Stimulated activated CD4-positive, alpha-beta T cell treated with anti-CD3 and anti-CD28 coated beads, Interleukin-15, amount 100 ng/mL, for 1 hour (primary cell): ENCODE measurements around the gene SLC10A7.
"Not testable (repeated sequence)": the region's sequence is repeated elsewhere in the genome, so short reads cannot be mapped to it uniquely, and the experiment has no call there.

ENCODE experiments used
- DNase-seq, 2 donors: peaks; one replicate each; pipeline ENCODE4 v3.0.0-alpha.2; 2020; ENCODE audit warnings: low read depth in 1 of 2, low spot score in 1 of 2

SLC10A7 gene

DNA sequence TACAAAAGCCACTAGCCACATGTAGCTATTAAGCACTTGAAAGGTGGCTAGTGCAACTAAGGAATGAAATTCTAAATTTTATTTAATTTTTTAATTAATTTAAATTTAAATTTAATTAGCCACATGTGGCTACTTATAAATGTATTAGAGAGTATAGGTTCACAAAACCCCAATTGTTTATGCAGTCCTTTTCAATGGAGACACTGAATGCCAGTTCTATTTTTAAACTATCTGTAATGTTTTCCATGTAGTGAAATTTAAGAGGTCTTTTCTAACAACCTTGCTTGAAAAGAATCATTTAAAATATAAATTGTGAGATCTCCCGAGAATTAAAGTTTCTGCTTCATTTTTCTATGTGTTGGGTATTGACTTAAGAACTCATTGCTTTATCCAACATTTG is 154.4 kb downstream of the SLC10A7 start:
- no peak for DNase-seq

DNA sequence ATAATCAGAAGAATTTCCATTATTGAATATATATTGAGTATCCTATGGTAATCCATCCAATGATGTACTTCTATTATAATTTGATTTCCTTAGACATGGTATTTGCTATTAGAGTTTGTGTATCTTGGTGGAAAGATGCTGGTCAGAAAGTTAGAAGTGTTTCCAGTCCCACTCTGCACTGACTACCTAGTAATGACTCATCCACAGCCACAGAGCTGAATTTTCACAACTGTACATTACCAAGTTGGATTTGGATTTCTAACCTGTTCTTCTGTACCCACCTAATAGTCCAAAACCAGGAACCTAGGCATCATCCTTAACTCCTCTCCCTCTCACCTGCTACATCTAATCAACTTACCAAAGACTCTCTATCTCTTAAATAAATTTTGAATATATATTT is 162.0 kb downstream of the SLC10A7 start:
- no peak for DNase-seq

DNA sequence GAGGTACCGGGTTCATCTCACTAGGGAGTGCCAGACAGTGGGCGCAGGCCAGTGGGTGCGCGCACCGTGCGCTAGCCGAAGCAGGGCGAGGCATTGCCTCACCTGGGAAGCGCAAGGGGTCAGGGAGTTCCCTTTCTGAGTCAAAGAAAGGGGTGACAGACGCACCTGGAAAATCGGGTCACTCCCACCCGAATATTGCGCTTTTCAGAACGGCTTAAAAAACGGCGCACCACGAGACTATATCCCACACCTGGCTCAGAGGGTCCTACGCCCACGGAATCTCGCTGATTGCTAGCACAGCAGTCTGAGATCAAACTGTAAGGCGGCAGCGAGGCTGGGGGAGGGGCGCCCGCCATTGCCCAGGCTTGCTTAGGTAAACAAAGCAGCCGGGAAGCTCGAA is 171.6 kb downstream of the SLC10A7 start:
- DNase-seq = not testable (repeated sequence)

DNA sequence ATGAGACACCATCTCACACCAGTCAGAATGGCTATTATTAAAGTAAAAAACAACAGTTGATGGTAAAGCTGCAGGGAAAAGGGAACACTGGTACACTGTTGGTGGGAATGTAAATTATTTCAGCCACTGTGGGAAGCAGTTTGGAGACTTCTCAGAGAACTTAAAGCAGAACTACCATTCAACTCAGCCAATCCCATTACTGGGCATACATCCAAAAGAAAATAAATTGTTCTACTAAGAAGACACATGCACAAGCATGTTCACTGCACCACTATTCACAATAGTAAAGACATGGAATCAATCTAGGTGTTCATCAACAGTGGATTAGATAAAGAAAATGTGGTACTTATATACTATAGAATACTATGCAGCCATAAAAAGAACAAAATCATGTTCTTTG is 172.4 kb downstream of the SLC10A7 start:
- DNase-seq = no peak

DNA sequence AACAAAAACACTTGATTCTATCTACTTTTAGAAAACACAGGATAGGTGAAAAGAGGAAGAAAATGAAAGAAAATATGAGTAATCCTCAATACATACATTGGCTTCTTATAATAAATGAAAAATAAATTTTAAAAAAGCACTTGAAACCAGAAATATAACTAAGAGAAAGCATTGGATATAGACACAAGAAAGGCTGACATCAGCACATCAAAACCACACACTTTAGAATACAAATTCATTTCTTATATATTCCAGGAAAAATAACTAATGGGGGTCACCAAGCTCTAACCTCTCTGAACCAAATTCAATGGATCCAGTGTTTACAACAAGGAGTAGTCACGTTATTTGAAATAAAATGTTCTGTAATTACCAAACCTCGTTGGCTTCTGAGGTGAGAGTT is 173.9 kb downstream of the SLC10A7 start:
- DNase-seq = no peak

DNA sequence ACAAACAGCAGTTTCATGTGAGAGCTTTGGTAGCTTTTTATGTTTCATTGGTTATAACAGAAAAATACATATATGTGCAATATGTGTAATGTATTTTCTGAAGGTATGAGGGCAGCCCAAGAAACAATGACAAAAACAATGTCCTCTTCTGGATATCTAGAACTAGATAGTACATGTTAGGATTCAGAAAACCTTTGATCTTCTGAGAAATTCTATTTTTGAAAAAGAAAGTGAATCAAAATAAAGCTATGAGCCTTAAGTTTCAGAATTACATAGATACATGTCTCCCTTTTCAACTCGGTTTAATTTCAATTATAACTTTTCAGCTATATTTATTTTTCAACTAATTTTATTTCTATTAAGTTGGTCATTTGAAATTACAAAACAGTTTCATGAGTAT is 175.5 kb downstream of the SLC10A7 start:
- DNase-seq = no peak

DNA sequence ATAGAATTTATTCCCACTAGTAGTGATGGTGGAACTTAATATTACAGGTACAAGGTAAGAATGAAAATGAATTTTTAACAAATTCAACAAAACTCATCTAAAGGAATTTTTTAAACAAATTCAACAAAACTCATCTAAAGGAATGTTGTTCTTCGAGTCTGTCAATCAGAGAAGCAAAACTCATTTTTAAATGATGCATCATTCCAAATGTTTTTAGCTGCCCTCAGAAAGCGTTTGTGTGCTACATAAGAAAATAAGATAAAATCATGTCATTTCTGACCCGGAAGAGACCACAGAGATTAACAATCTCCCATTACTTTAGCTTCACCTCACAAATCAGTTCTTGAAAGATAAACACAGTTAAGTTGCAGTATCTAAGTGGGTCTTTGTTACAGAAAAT is 178.0 kb downstream of the SLC10A7 start:
- no peak for DNase-seq

DNA sequence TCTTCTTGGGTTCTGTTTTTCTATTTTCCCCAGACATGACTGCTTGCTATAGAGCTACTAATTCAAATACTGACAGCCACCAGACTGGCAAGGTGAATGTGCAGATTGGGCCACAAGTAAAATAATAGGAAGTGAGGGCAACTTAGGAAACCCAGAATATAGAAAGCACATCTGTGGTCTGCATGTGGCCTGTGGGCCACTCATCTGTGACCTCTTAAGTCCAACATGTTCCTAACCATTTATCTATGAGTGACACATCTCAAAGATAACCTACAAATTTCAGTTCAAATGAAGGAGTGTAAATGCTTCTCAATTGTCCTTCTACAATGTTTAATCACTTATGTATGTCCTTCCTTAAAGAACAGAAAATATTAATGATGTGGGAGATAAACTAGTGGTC is 178.5 kb downstream of the SLC10A7 start:
- no peak for DNase-seq

DNA sequence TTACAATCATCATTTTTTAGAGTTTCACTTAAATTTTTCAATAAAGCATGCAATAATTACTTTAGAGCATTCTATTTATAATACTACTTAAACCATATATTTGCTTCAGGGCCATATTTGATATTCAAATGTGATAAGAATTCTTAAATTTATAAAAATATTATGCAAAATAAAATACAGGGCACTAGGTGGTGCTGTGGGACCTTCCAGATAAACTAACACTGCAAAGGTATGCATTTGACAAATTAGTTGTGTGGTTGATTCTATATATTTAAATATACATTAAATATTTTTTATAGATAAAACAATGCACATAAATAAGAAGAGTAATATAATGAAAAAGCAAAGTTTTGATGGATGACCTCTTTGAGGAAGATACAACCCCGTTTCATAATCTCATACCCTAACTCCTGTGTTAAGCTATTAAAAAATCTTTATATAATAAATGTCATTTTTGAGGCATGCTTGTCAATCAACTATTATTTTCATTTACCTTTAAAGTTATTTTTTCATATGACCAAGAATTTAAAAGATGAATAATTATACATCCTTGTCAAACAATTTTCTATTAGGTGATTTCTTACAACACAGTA is 179.0 kb downstream of the SLC10A7 start:
- no peak for DNase-seq

DNA sequence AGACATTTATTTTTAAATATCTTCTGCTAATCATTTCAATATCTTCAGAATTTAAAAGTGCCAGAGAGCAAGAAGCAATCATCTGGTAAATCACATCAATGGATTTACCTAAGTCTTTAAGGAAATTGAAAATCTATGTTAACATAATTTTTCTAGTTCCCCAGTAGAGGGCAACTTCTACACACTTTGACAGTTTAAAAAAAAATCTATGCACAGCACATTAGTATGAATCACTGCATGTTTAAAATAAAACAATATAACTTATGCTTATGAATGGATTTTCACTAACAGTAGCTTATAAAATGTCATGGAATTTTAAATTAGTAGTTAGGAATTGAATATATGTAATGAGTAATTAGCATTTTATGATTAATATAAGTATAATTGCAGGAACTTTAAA is 180.9 kb downstream of the SLC10A7 start:
- DNase-seq = no peak

DNA sequence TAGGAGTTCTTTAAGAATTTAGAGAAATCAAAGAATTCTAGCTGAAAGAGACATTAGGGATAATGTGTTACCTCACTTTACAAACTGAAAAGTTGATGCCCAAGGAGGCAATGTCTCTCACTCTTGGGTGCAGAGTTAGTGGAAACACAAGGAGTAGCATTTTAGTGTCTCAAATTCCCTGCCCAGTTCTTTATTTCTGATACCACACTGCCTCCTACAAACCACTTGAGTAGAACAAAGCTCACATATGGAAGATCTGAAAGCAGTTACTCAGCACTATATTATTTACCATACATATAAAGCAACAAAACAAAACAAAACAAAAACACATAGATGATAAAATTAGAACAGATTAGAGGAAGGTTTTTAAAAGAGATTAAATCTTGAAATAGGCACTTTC is 183.2 kb downstream of the SLC10A7 start:
- DNase-seq = no peak

DNA sequence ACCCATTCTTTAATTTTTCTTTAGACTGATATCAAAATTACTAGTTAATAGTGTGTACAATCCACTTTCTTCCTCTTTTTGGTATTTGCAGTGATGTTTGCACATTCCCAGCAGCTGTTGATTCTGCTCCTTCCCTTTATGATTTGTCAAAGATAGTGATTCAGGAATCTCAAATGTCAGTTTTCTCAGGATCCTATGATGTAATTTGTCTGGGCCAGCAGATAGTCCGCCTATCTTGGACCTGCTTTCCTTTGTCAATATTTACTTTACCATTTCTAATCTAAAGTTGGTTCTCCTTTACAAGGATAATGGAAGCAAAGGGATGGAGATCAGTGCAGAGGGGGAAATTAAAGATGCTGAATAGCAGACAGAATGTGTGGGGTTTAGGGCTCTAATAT is 185.3 kb downstream of the SLC10A7 start:
- no peak for DNase-seq

DNA sequence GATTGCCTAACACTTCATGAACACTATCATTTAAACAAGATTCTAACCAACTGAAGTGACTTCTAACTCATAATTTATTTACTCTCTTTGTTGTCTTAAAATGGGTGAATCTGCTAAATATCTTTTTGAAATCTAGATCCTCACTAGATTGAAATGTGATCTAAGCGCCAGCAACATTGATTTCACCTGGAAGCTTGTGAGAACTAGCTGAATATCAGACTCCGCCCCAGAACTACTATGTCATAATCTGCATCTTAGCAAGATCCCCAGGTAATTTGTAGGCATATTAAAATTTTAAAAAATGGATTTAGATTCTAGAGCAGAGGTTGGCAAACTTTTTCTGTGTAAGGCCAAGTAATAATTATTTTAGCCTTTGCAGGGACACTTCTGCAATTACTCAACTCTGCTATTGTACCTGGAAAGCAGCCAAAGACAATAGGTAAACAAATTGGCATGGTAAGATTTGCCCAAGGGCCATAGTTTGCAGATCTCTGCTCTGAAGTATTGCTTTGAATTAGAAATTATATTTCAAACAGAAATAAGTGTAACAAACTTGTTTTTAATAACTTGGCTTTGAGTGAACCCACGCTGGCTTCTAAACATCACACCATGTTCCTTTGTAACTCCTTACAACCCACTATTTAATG is 185.9 kb downstream of the SLC10A7 start:
- DNase-seq = no peak

DNA sequence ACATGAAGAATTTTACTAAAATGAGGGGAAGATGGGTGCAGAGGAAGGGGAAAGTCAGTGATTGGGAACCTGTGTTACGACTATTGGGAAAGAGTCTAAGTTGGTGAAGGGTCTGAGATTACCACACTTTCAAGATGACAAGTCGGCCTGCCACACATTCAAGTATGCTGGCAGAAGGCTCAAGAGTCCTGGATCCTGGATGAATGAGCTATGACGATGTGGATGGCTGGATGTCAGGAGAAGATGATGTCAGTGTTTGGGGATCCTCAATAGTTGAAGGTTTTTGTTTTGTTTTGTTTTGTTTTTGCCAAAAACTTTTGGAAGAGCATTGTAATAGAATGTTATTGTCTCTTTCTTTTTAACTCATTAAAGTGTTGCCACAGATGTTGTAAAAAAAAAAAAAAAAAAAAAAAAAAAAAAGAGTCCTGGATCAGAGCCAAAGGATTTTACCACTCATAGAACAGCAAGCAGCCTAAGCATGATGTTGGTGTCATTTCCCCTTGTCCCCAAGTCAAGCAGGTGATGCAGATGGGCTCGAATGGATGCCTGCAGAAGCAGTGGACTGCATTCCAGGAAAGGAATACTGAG is 186.8 kb downstream of the SLC10A7 start:
- DNase-seq = no peak

DNA sequence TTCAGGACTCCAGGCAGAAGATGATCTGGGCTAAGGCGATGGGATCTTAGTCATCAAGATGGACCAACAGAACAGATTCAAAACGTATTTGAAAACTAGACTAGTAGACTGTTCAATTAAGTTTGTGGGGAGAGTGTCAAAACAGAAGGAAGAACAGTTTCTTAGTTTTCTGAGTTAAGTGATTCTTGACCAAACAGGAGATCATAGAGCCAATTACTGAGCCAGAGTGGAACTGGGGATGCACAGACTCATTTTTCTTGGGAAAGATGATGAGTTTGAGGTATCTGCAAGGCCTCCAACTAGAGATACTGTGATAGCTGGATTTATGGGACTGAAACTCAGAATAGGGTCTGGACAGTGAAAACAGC is 187.9 kb downstream of the SLC10A7 start:
- DNase-seq = no peak

DNA sequence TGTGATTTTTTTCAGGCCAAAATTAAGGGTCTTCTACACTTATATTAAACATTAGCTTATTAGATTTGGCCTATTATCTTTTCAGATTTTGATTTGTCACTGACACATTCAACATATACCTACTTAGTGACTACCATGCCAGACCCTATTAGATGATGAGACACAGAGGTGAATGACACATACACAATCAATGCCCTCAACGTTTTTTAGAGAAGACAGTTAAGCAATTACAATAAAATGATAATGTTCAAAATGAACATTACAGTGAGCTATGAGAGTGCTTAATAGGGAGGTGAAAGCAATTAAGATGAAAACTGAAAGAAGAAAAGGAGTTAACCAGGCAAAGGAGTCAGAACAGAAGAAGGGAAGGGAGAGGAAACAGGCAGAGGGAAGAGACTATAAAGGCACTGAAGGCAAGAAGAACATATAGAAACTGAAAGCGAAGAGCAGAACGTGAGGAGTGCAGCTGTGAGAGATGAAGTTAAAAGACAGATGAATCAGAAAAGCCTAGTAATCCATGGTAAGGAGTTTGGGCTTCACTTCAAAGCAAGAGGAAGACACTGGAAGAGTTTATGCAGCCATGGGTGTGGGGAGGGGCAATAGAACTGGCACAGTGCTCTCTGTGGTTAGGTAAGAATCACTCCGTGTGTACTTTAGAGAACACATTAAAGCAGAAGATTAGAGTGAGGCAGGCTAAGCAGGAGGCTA is 188.4 kb downstream of the SLC10A7 start:
- DNase-seq = no peak

DNA sequence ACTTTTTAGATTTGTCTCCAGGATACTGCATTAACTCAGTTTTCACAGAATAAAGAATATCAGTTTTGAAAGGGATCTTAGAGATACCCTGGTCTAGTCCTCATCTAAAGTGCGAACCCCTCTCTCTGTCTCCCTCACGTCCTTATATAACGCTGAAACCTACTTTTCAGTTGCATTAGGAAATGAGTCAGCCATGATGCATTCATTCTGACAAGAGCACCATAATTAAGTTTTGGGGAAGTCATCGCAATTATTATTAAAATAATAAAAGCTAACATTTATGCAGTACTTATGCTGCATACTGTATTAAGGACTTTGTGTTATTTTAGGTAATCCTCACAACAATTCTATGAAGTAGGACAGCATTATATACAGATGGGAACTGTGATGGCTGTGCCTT is 191.3 kb downstream of the SLC10A7 start:
- no peak for DNase-seq

DNA sequence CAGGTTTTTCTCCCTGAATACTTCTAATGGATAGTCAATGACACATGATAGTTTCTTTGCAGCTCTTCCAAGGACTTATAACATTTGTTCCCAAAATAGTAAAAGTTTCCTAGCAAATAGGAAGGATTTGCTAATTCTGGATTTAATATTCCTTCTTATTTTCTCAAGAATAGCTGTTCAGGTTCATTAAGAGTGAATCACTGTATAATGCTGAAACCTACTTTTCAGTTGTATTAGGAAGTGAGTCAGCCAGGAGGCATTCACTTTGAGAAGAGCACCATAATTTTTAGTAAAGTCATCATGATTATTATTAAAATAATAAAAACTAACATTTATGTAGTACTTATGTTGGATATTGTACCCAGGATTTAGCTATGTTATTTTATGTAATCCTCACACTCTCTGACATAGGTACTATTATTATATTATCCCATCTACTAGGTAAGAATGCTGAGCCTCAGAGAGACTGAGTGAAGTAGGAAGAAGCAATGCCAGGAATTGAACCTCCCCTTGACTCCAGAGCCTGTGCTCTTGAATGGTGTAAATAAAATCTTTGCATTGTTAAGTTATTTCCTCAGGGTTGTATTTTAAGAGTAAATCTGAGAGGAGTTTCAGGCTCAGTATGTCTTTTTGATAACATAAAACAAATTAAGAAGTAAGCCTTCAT is 192.6 kb downstream of the SLC10A7 start:
- DNase-seq = no peak

DNA sequence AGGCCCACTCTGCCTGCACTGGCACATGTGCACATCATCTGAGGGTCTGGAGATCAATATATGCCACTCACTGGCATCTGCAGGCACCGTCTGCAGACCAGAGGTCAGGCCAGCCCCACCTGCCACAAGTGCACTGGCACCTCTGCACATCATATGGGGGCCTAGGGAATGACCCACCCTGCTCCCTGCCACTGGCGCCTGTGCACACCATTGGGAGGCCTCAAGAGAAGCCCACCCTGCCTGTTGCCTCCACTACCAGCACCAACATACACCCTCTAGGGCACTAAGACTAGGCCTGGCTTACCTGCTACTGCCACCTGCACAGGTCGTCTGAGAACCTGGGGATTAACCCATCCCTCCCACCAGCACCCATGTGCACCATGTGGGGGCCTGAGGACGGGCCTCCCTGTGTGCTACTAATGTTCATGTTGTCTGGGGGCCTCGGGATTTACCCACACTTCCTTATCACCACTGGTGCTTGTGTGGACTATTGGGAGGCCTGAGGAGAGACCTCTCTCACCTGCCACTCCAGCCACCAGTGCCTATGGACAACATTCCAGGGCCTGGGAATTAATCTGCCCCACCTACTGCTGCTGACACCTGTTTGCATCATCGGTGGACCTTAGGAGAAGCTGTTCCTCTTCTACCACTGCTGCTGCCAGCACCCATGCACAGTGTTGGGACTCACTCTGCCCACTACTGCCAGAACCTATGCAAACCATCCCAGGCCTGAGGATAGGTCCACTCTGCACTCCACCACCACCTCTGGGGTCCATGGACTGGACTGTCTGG is 193.7 kb downstream of the SLC10A7 start:
- no peak for DNase-seq

DNA sequence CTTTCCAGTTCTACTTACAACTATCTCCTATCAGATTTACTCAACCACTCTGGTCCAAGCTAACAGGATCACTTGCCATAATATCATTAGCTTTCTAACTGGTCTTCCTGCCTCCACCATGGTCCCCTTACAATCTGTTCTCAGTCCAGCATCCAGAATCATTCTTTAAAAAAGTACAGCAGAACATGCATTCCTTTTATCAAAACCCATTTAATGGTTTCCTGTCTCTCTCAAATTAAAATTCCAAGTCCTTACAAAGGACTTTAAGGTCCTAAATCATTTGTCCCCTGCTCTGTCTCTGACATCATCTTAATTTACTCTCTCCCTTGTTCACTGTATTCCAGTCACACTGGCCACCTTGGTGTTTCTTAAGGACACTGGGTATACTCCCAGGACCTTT is 202.8 kb downstream of the SLC10A7 start:
- no peak for DNase-seq

DNA sequence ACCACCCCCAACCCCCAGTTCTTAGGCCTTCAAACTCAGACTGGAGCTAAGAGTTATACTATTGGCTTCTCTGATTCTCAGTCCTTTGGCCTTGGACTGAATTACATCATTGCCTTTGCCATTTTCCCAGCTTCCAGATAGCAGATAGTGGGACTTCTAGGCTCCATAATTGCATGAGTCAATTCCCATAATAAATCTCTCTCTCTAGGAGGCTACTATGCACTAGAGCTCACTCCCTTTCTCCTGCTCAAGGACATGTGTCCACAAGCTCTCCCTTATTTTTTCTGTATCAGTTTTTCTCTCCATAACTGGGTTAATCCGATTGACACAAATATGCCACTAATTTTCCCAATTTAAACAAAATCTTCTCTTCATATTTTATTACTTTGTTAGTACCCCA is 204.0 kb downstream of the SLC10A7 start:
- DNase-seq = no peak
